Activated CD4-positive, alpha-beta T cell treated with anti-CD3 and anti-CD28 coated beads, Interleukin-2, amount 50 U/mL, for 24 hours (primary cell): ENCODE results near the gene ELK3.

Source experiments
- DNase-seq, 2 donors: peaks; one replicate each; pipeline ENCODE4 v3.0.0-alpha.2; 2020; ENCODE audit warnings: low read depth in 1 of 2, low spot score in 1 of 2

The ELK3 gene

GRCh38 chr12:96211988-96212387 lies 17.8 kb downstream of the ELK3 start:
- DNase-seq: no peak

- DNase-seq: no peak
Measured at GRCh38 chr12:96212456-96213375, 18.5 kb downstream of the ELK3 start.

GRCh38 chr12:96213869-96214268 lies 19.7 kb downstream of the ELK3 start:
- no peak for DNase-seq

- no peak for DNase-seq
Measured at GRCh38 chr12:96215919-96216273, 21.7 kb downstream of the ELK3 start.

GRCh38 chr12:96218989-96219678 lies 25.0 kb downstream of the ELK3 start:
- no peak for DNase-seq

- no peak for DNase-seq
Measured at GRCh38 chr12:96219700-96220206, 25.6 kb downstream of the ELK3 start.

GRCh38 chr12:96220902-96221301 lies 26.7 kb downstream of the ELK3 start:
- DNase-seq: no peak

GRCh38 chr12:96221391-96221790 lies 27.2 kb downstream of the ELK3 start:
- DNase-seq: no peak

- DNase-seq: no peak
Measured at GRCh38 chr12:96223411-96224218, 29.4 kb downstream of the ELK3 start.

- no peak for DNase-seq
Measured at GRCh38 chr12:96224219-96224615, 30.0 kb downstream of the ELK3 start.

- no peak for DNase-seq
Measured at GRCh38 chr12:96225044-96225855, 31.1 kb downstream of the ELK3 start.

GRCh38 chr12:96225994-96226399 lies 31.8 kb downstream of the ELK3 start:
- no peak for DNase-seq

- no peak for DNase-seq
Measured at GRCh38 chr12:96226401-96226800, 32.2 kb downstream of the ELK3 start.

GRCh38 chr12:96226801-96227348 lies 32.7 kb downstream of the ELK3 start:
- no peak for DNase-seq

GRCh38 chr12:96227365-96228106 lies 33.4 kb downstream of the ELK3 start:
- no peak for DNase-seq

GRCh38 chr12:96228566-96229248 lies 34.5 kb downstream of the ELK3 start:
- DNase-seq: no peak

GRCh38 chr12:96230646-96231045 lies 36.5 kb downstream of the ELK3 start:
- DNase-seq: no peak

- DNase-seq: no peak
Measured at GRCh38 chr12:96233168-96233567, 39.0 kb downstream of the ELK3 start.

GRCh38 chr12:96233939-96234461 lies 39.8 kb downstream of the ELK3 start:
- no peak for DNase-seq
